Fibroblast of lung (primary cell): ENCODE results near the gene GIGYF2. TPM values are rescaled to one million over a fixed set of nuclear protein-coding genes. Genes with fewer than 3 reads are reported as not detected.

Source experiments
- DNase-seq, 2 donors: peaks; one replicate each; pipeline versions ENCODE4 v3.0.0 to v3.0.0-alpha.2; 2010; ENCODE audit warnings: low read depth in 2 of 2
- H2AFZ ChIP-seq: 2 replicates; pipeline ENCODE4 v1.5.1; 2012; ENCODE audit warnings: low read length, control low read depth, inconsistent platforms
- H3K27ac ChIP-seq: 2 replicates; pipeline ENCODE4 v1.5.1; 2011; ENCODE audit warnings: low read length, control low read depth; ENCODE audit not compliant: insufficient read depth
- H3K27me3 ChIP-seq: 2 replicates; pipeline ENCODE4 v1.5.1; 2011; ENCODE audit warnings: mild to moderate bottlenecking, low read length; ENCODE audit not compliant: control insufficient read depth, insufficient read depth
- H3K36me3 ChIP-seq: 2 replicates; pipeline ENCODE4 v1.5.1; 2011; ENCODE audit warnings: low read length; ENCODE audit not compliant: control insufficient read depth, insufficient read depth
- H3K4me1 ChIP-seq: 2 replicates; pipeline ENCODE4 v1.5.1; 2011; ENCODE audit warnings: low read length; ENCODE audit not compliant: control insufficient read depth, insufficient read depth; ENCODE audit errors: extremely low read depth
- H3K4me2 ChIP-seq: 2 replicates; pipeline ENCODE4 v1.5.1; 2011; ENCODE audit warnings: low read length, control low read depth; ENCODE audit not compliant: insufficient read depth; ENCODE audit errors: extremely low read depth
- H3K4me3 ChIP-seq, 4 experiments: fragments of 200-600 bp in 1 of 4; sonication (generic) in 1 of 4; replicated peaks in 1 of 4; 2 replicates each; pipeline ENCODE4 v1.5.1; 2011 to 2016; ENCODE audit warnings: low read length in 4 of 4, low read depth in 3 of 4, mild to moderate bottlenecking in 3 of 4, control low read depth in 2 of 4, inconsistent platforms in 1 of 4, mixed read lengths in 1 of 4; ENCODE audit not compliant: insufficient read depth in 1 of 4; ENCODE audit errors: control extremely low read depth in 1 of 4
- H3K79me2 ChIP-seq: 2 replicates; pipeline ENCODE4 v1.5.1; 2012; ENCODE audit warnings: mild to moderate bottlenecking, low read length, inconsistent platforms; ENCODE audit not compliant: control insufficient read depth, insufficient read depth
- H3K9ac ChIP-seq: 2 replicates; pipeline ENCODE4 v1.5.1; 2011; ENCODE audit warnings: mild to moderate bottlenecking, low read length, control low read depth; ENCODE audit not compliant: insufficient read depth
- H3K9me3 ChIP-seq: 2 replicates; pipeline ENCODE4 v1.5.1; 2012; ENCODE audit warnings: low read depth, low read length; ENCODE audit not compliant: control insufficient read depth, insufficient read depth
- H4K20me1 ChIP-seq: 2 replicates; pipeline ENCODE4 v1.5.1; 2011; ENCODE audit warnings: low read length; ENCODE audit not compliant: control insufficient read depth, insufficient read depth; ENCODE audit errors: extremely low read depth
- CTCF ChIP-seq, 2 donors: IDR thresholded peaks in 1 of 2; conservative IDR thresholded peaks in 1 of 2; 1 replicate in 1 of 2; 2 replicates in 1 of 2; pipeline ENCODE4 v1.5.1; 2011 to 2012; ENCODE audit warnings: low read length in 2 of 2, control low read depth in 1 of 2, inconsistent platforms in 1 of 2, low read depth in 1 of 2, mild to moderate bottlenecking in 1 of 2
- EZH2 ChIP-seq: IDR thresholded peaks from 2 replicates; pipeline ENCODE4 v1.5.1; 2012; ENCODE audit warnings: low read length, control low read depth, mild to moderate bottlenecking; ENCODE audit errors: missing control alignments
- polyA plus RNA-seq, 2 donors: library from polyadenylated mRNA; depleted of rRNA in 1 of 2; stranded (reverse) in 1 of 2; unstranded in 1 of 2; fragments of >200 nt; gene quantifications; 2 replicates each; pipeline ENCODE4 v1.2.1, GENCODE V29; 2011 to 2012; ENCODE audit warnings: missing spikeins in 1 of 2
- total RNA-seq: library from RNA; depleted of rRNA; stranded (reverse); fragments of >200 nt; gene quantifications from 2 replicates; pipeline ENCODE4 v1.2.1, GENCODE V29; 2014

GIGYF2 gene
- total and polyA plus RNA-seq, 2 donors (not counting 1 experiment from before 2014, with no cell fraction given), result 31.1 to 64.7 TPM

GRCh38 chr2:232860593-232861241 lies 163.6 kb downstream of the GIGYF2 start:
- H3K9me3 ChIP-seq, result no peaks in the 10 kb centered on the region
- no peaks in the 10 kb centered on the region for H3K27me3 ChIP-seq
- no peak for TF ChIP-seq CTCF (conservative IDR thresholded peaks at IDR 0.05 in 1 of 2, IDR thresholded peaks at IDR 0.05 in 1 of 2; ENCODE audit: low read depth in 1 of 2, low read length in 2 of 2)
- TF ChIP-seq EZH2, result no peak
- no peak overlapping the region for H3K4me2 ChIP-seq
- peaks cover 2% of the 10 kb centered on the region for H3K36me3 ChIP-seq
- H4K20me1 ChIP-seq, result no peaks in the 10 kb centered on the region
- H3K4me3 ChIP-seq, result no peak overlapping the region
- H3K27ac ChIP-seq, result no peak overlapping the region
- no peak overlapping the region for H2AFZ ChIP-seq
- H3K4me1 ChIP-seq, result no peaks in the 10 kb centered on the region
- H3K9ac ChIP-seq, result no peak overlapping the region
- DNase-seq, result peak in 1 of 2 donors; percentile 50
- no peaks in the 10 kb centered on the region for H3K79me2 ChIP-seq

GRCh38 chr2:232861353-232861752 lies 164.2 kb downstream of the GIGYF2 start:
- Histone ChIP-seq H3K4me3 (no peak overlapping the region), H3K4me2 (no peak overlapping the region), H3K9me3 (no peaks in the 10 kb centered on the region), H3K9ac (no peak overlapping the region), H3K27me3 (no peaks in the 10 kb centered on the region), H3K79me2 (no peaks in the 10 kb centered on the region), H3K36me3 (peaks cover 2% of the 10 kb centered on the region), H3K4me1 (no peaks in the 10 kb centered on the region), H3K27ac (no peak overlapping the region), H2AFZ (no peak overlapping the region), H4K20me1 (no peaks in the 10 kb centered on the region)
- no peak for TF ChIP-seq EZH2
- no peak for TF ChIP-seq CTCF (conservative IDR thresholded peaks at IDR 0.05 in 1 of 2, IDR thresholded peaks at IDR 0.05 in 1 of 2; ENCODE audit: low read depth in 1 of 2, low read length in 2 of 2)
- no peak for DNase-seq

GRCh38 chr2:232863996-232864395 lies 166.9 kb downstream of the GIGYF2 start:
- Histone ChIP-seq H3K9ac (no peak overlapping the region), H3K4me1 (no peaks in the 10 kb centered on the region), H3K4me2 (no peak overlapping the region), H2AFZ (no peak overlapping the region), H3K27ac (no peak overlapping the region), H3K36me3 (no peaks in the 10 kb centered on the region), H4K20me1 (no peaks in the 10 kb centered on the region), H3K9me3 (no peaks in the 10 kb centered on the region), H3K27me3 (no peaks in the 10 kb centered on the region), H3K79me2 (no peaks in the 10 kb centered on the region), H3K4me3 (no peak overlapping the region)
- TF ChIP-seq EZH2, result no peak
- no peak for TF ChIP-seq CTCF (conservative IDR thresholded peaks at IDR 0.05 in 1 of 2, IDR thresholded peaks at IDR 0.05 in 1 of 2; ENCODE audit: low read depth in 1 of 2, low read length in 2 of 2)
- DNase-seq, result no peak
